K562 (cell line): Measurements from ENCODE around the gene ABCG2.

Source experiments
- ASH1L ChIP-seq: fragments of 450-650 bp; IDR thresholded peaks from 2 replicates; pipeline ENCODE4 v1.6.1; 2018; ENCODE audit warnings: borderline replicate concordance, mild to moderate bottlenecking, low read depth; ENCODE audit not compliant: partially characterized antibody
- HDAC1 ChIP-seq, 2 experiments: fragments of 450-650 bp; IDR thresholded peaks; 2 replicates each; pipeline ENCODE4 v1.6.1; 2016 to 2017; ENCODE audit warnings: inconsistent platforms in 1 of 2, mild to moderate bottlenecking in 1 of 2, moderate library complexity in 1 of 2
- JUND ChIP-seq, 2 experiments: IDR thresholded peaks; 2 replicates in 1 of 2; 3 replicates in 1 of 2; pipeline ENCODE4 v1.6.1; 2011; ENCODE audit warnings: borderline replicate concordance in 2 of 2, low read depth in 2 of 2, low read length in 2 of 2, improper control_type of control experiment in 1 of 2, missing biosample characterization in 1 of 2, missing genetic modification characterization in 1 of 2, missing genetic modification reagents in 1 of 2
- POLR2A ChIP-seq: fragments of 450-650 bp; conservative IDR thresholded peaks from 2 replicates; pipeline ENCODE4 v1.6.1; 2016
- SP1 ChIP-seq: sonication (generic); formaldehyde crosslinking; IDR thresholded peaks from 2 replicates; pipeline ENCODE4 v1.8.1; 2022; ENCODE audit warnings: mild to moderate bottlenecking, missing genetic modification reagents
- ZNF124 ChIP-seq: sonication (generic); formaldehyde crosslinking; IDR thresholded peaks from 2 replicates; pipeline ENCODE4 v1.8.1; 2022; ENCODE audit warnings: missing genetic modification reagents
- ZNF589 ChIP-seq: fragments of 200-800 bp; sonication (Bioruptor generic); IDR thresholded peaks from 2 replicates; pipeline ENCODE4 v1.6.1; 2016; ENCODE audit warnings: low read depth, missing genetic modification characterization, missing compliant biosample characterization
- ZNF644 ChIP-seq: fragments of 200-800 bp; sonication (Bioruptor generic); IDR thresholded peaks from 2 replicates; pipeline ENCODE4 v1.6.1; 2016; ENCODE audit warnings: low read depth, missing genetic modification characterization, missing compliant biosample characterization

DNA sequence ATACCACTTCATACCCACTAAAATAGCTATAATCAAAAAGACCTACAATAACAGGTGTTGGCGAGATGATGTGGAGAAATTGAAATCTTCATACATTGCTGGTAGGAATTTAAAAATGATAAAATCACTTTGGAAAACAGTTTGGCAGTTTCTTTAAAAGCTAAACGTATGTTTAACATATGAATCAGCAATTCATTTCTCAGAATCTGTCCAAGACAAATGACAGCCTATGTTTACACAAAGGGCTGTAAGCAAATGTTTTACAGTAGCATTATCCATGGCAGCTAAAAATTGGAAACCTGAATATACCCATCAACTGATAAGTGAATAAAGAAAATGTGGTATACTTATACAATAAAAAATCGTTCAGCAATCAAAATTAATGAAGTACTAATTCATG is 33.0 kb upstream of the ABCG2 start:
- no peak for TF ChIP-seq ZNF589 (CRISPR knock-in tag)
- no peak for TF ChIP-seq ZNF124 (CRISPR knock-in tag)
- no peak for TF ChIP-seq ZNF644 (tag)
- no peak for TF ChIP-seq JUND (IDR thresholded peaks at IDR 0.05; ENCODE audit: borderline replicate concordance, low read depth, low read length)
- TF ChIP-seq JUND (tag; IDR thresholded peaks at IDR 0.05; ENCODE audit: borderline replicate concordance, low read depth, low read length): no peak
- no peak for TF ChIP-seq ASH1L
- no peak for TF ChIP-seq HDAC1 (IDR thresholded peaks at IDR 0.05)
- no peak for TF ChIP-seq POLR2A
- no peak for TF ChIP-seq SP1 (CRISPR knock-in tag)
